Muscle layer of colon (tissue), 2 donors: ENCODE results near the gene RNF150.

Source experiments
- H3K27ac ChIP-seq: one replicate; pipeline ENCODE4 v1.7.0; 2013; ENCODE audit warnings: low read depth, mild to moderate bottlenecking, low read length, moderate library complexity
- H3K27me3 ChIP-seq, 2 donors: one replicate each; pipeline ENCODE4 v1.7.0; 2013; ENCODE audit warnings: low read length in 2 of 2, mild to moderate bottlenecking in 2 of 2; ENCODE audit not compliant: insufficient read depth in 2 of 2, control insufficient read depth in 1 of 2
- H3K36me3 ChIP-seq: one replicate; pipeline ENCODE4 v1.7.0; 2013; ENCODE audit warnings: mild to moderate bottlenecking, low read length; ENCODE audit not compliant: insufficient read depth
- H3K4me1 ChIP-seq: one replicate; pipeline ENCODE4 v1.7.0; 2013; ENCODE audit warnings: mild to moderate bottlenecking, low read length; ENCODE audit not compliant: insufficient read depth
- H3K4me3 ChIP-seq, 2 donors: one replicate each; pipeline ENCODE4 v1.7.0; 2013; ENCODE audit warnings: low read length in 2 of 2, low read depth in 1 of 2, mild to moderate bottlenecking in 1 of 2, moderate library complexity in 1 of 2
- H3K9ac ChIP-seq: one replicate; pipeline ENCODE4 v1.7.0; 2013; ENCODE audit warnings: low read length
- H3K9me3 ChIP-seq: one replicate; pipeline ENCODE4 v1.7.0; 2013; ENCODE audit warnings: mild to moderate bottlenecking, low read length
- donor health status: abdominal sarcoma.
- donor health status: Adenocarcinoma of cecum.

Gene RNF150

DNA sequence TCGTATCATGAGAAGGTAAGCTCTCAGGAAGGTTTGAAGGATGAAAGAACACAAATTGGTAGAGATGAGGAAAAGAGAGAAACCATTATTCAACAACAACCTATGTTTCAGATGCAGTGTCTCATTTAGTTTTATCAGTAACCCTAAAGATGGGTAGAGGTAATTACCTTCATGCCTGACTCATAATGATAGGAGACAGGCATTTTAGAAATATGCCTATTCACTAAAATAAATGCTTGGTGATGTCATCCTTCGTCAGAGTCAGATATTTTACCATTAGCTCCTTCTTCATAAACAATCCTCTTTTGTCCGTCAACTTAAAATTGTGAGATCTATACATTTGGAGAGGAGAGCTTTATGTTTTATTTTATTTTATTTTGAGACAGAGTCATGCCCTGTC lies 21.5 kb upstream of the RNF150 start:
- Histone ChIP-seq H3K9me3 (no peaks in the 10 kb centered on the region), H3K9ac (no peak overlapping the region), H3K27ac (peak overlapping the region; percentile 14), H3K4me1 (peaks cover 6% of the 10 kb centered on the region), H3K4me3 (no peak overlapping the region), H3K36me3 (no peaks in the 10 kb centered on the region), H3K27me3 (no peaks in the 10 kb centered on the region)

DNA sequence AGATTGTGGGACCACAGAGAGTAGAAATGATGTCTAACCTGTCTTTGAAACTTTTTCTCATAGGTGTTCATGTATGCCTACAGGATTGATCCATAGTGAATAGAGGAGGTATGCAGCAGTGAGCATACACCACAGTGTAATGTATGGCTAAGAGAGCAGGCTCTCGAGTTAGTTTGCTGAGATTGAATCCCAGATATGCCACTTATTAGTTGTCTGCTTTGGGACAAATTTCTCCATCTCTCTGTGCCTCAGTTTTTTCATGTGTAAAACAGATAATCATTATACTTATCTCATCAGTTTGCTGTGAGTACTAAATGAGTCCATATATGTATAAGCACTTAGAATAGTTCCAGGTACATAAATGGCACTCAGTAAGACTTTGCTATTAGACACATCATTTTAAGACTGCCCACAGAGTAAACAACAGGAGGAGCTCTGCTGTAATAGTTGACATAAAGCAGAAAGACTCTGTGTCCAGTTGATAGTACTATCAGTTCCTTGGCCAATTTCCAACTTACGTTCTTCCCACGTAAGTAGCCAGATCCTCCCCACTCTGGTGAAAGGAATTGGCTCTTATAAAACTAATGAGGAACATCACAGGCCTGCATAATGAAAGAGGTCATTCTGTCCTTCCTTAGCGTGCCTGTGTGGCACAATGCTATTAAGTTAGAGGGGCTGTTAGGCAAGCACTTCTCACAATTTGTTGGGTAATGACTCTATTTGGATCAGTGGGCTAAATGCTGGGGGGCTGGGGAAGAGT lies 20.7 kb upstream of the RNF150 start:
- Histone ChIP-seq H3K4me1 (peaks cover 6% of the 10 kb centered on the region), H3K9me3 (no peaks in the 10 kb centered on the region), H3K9ac (no peak overlapping the region), H3K27me3 (no peaks in the 10 kb centered on the region), H3K36me3 (no peaks in the 10 kb centered on the region), H3K4me3 (no peak overlapping the region), H3K27ac (peak overlapping the region; percentile 14)

DNA sequence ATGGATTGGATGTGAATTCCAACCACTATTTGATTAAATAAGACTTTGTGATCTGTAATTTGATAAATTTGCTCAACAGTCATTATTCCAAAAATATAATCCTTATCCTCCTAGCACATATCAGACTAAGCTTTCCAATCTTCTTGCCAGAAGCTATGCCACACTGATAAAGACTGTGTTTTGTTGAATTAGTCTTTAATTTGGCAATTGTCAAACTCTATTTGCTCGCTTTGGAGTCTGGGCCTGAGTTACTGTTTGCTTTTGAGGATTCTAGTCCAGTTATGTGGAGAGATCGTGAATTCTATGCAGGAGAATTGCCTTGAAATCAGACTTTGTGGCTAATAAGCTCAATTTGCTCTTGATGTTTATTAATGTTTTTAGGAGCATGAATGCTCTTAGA lies 10.9 kb upstream of the RNF150 start:
- Histone ChIP-seq H3K9ac (no peak overlapping the region), H3K4me1 (no peaks in the 10 kb centered on the region), H3K4me3 (no peak overlapping the region), H3K27ac (no peak overlapping the region), H3K27me3 (no peaks in the 10 kb centered on the region), H3K9me3 (no peaks in the 10 kb centered on the region), H3K36me3 (no peaks in the 10 kb centered on the region)

DNA sequence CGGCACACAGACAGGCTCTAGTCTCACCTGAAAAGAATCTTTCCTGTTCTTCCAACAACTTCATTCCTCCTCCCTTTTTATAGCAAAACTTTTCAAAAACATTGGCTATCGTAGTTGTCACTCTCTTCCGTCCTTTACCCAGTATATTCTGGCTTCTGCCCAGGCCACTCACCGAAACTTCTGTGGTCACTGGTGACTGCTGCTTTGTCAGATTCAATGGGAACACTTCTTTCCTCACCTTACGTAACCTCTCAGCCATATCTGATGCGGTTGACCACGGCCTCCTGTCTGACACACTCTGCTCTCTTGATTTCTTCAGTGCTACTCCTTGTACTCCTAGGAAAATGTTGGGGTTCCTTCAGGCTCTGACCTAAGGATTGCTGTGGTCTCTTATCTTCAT lies 9.2 kb upstream of the RNF150 start:
- no peaks in the 10 kb centered on the region for H3K9me3 ChIP-seq

DNA sequence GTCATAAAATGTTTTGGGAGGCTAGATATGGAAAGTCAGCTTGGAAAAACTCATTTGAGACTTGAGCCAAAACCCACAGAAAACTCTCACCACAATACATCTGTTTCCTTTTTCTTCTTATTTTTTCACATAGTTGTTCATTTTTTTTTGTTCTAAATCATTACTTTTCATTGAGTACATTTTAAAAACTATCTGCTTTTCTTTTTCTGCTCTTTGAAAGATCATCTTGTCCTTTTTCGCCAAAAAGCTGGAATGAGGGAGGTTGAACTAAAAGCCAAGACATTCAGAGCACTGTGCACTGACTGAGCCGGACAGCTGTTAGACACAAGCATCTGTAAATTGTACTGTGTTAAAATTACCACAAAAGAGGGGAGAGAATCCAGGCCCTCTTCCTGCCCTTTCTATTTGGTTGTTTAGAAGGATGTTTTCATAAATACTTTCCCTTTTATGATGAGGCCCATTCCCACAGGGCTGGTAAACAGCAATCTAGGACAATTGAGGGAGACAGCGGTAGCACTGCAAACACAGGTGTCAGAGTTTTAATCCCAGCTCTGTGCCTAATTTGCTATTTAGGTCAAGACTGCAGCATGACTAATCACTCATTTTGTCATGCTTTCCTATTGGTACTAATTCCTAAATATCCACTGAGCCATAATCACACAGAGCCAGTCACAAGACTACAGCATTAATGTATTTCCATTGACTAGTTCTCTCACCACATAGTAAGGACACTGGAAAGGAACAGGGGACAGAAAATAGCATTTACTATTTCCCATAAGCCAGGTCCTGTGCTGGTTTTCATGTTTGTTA lies 7.3 kb upstream of the RNF150 start:
- Histone ChIP-seq H3K9ac (no peak overlapping the region), H3K9me3 (no peaks in the 10 kb centered on the region), H3K4me1 (no peaks in the 10 kb centered on the region), H3K27me3 (no peaks in the 10 kb centered on the region), H3K36me3 (no peaks in the 10 kb centered on the region), H3K4me3 (no peak overlapping the region), H3K27ac (no peak overlapping the region)

More for the DNA sequence above, 9.2 kb upstream of the RNF150 start:
- no peaks in the 10 kb centered on the region for H3K27me3 ChIP-seq
- no peaks in the 10 kb centered on the region for H3K4me1 ChIP-seq
- H3K4me3 ChIP-seq: no peak overlapping the region
- H3K36me3 ChIP-seq: no peaks in the 10 kb centered on the region
- no peak overlapping the region for H3K27ac ChIP-seq
- H3K9ac ChIP-seq: no peak overlapping the region

DNA sequence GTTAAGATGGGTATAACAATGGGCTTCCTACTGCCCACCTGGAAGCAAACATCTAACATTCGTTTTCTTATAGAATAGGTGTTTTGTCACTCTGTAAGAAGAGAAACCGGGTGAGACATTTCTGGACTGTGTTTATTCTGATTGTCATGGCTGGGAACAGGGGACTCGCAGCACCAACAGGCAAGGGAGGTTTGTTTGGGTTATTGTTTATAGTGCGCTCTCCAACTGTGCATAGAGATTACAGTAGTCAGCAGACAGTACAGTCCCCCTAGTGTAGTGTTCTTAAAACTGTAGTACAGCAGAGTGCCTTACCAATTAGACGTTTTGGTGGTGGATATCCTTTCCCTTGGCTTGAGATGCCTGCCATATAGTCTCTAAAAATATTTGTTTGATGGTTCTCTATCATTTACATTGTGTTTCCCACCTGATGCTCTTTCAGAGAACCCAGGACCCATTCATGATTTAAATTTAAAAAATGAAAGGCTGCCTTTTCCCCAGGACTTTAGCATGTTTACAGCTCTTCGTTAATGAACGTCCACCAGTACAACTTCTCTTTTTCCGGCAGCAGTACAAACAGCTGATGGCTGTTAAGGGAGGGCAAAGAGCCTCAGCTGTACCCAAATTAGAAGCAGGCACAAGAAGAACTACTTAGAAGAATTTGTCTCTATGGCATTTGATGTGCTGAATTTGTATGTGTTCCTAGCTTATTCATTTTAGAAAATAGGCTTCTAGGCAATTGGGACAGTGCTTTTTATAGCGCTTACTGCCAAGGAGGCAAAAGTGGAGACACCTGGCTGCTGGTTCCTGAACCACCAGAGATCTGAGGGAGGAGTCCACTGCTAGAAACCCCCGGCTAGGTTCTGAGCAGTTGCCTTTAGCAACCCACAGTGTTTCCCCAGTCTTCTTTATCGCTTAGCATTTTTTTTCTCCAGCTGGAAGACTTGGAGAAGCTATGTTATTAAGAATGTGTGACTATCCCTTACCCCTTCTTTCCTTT lies 1.0 kb upstream of the RNF150 start:
- Histone ChIP-seq H3K4me3 (peak overlapping the region in 1 of 2 donors; percentile 87), H3K27me3 (peaks cover 0 to 4% of the 10 kb centered on the region in 2 donors), H3K4me1 (peaks cover 15% of the 10 kb centered on the region), H3K9me3 (no peaks in the 10 kb centered on the region), H3K9ac (peak overlapping the region; percentile 14), H3K27ac (peak overlapping the region; percentile 90), H3K36me3 (no peaks in the 10 kb centered on the region)

DNA sequence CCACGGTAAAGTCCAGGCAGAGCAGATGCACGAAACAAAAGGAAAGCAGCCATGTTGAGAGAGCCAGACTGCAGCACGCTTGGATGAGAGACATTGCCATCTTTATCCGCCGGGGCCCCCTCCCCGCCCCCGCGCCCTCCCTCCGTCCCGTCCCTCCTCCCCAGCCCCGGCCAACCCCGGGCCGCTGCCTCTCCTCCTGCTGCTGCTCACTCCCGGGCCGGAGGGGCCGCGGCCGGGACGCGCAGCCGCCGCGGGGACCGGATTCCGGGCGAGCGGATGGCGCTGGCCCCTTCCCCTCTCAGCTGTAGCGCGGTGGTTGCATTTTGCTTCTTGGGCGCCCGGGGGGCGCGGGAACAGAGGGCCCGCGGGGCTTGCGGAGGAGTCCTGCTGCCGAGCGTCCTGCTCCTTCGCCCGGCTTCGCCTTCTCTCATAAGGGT lies 542 bp downstream of the RNF150 start:
- Histone ChIP-seq H3K27ac (peak overlapping the region; percentile 90), H3K36me3 (no peaks in the 10 kb centered on the region), H3K9me3 (no peaks in the 10 kb centered on the region), H3K27me3 (peaks cover 0 to 4% of the 10 kb centered on the region in 2 donors), H3K4me1 (peaks cover 30% of the 10 kb centered on the region), H3K9ac (peak overlapping the region; percentile 61), H3K4me3 (peak overlapping the region; percentile 62 to 87)

DNA sequence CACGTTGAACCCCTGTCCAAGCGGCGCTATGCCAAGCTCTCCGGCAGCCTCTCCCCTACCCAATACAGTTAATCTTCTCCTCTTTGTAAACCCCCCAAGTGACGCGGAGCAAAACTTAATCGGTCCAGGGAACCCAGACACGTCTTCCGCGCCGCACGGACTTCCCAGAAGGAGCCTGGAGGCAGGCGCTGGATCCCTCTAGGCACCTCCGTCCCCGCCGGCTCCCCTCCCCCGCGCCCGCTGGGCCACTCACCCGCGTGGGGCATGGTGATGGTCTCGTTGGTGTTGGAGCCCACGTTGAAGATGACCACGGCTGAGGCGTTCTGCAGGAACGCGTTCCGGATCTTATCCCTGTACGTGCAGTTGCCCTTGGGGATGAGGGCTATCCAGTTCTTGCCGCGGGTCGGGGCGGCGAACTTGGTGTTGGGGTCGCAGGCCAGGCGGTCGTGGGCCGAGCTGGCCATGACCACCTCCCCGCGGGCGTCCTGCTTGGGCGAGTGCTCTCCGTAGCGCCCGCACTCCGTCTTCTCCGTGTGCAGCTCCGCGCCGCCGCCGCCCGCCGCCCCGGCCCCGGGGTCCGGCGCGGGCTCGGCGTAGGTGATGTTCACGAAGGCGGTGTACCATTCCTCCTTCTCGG lies 1.1 kb downstream of the RNF150 start:
- Histone ChIP-seq H3K4me1 (peaks cover 30% of the 10 kb centered on the region), H3K27ac (peak overlapping the region; percentile 90), H3K36me3 (no peaks in the 10 kb centered on the region), H3K9ac (peak overlapping the region; percentile 61), H3K4me3 (peak overlapping the region; percentile 62 to 87), H3K9me3 (no peaks in the 10 kb centered on the region), H3K27me3 (peaks cover 0 to 4% of the 10 kb centered on the region in 2 donors)

DNA sequence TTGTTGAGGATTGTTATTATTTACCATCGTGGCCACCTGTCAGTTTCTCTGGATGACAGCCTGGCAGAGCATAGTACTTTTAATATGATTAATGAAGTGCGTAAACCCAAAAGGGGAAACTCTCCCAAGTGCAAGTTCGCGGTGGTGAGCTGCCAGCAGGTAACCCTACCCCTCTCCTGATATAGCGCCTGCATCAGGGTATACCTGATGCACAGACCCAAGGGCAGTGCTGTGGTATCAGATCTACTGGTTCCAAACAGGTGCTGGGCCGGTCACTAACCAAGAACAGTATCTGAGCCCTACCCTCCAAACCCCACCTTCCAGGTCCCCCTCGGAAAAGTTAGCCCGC lies 1.6 kb downstream of the RNF150 start:
- peak overlapping the region; percentile 62 to 87 for H3K4me3 ChIP-seq
- peaks cover 0 to 4% of the 10 kb centered on the region in 2 donors for H3K27me3 ChIP-seq
- peaks cover 30% of the 10 kb centered on the region for H3K4me1 ChIP-seq
- H3K27ac ChIP-seq: peak overlapping the region; percentile 90
- no peaks in the 10 kb centered on the region for H3K9me3 ChIP-seq
- no peaks in the 10 kb centered on the region for H3K36me3 ChIP-seq
- peak overlapping the region; percentile 61 for H3K9ac ChIP-seq

DNA sequence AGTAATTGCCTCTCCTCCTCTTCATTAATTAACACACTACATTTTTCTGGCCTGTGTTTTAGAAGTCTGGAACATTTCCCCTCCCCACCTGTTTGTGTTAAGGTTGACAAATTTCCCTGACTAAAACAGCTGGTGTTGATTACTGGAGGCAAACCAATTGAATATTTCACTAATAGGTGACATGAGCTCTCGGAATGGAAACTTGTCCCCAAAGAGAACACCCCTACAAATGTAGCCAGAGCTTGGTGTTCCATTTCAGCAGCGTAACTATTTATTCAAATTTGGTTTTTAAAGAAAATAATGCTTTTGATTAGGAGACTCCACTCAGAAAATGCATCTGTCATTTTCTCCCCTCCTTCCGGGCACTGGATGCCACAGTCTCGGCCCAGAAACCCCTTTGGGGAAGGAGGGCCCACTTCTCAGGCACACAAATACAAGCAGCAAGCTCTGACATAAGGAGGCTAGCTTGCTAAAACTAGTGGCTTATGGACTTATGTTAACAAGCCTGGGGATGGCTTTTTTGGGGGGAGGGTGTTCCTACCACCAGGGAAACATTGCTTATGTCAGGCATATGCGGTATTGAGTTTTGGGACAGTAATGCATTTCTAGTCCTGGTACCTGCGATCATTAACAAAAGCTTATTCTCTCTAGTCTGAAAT lies 2.2 kb downstream of the RNF150 start:
- Histone ChIP-seq H3K36me3 (no peaks in the 10 kb centered on the region), H3K4me1 (peaks cover 30% of the 10 kb centered on the region), H3K9me3 (no peaks in the 10 kb centered on the region), H3K9ac (peak overlapping the region; percentile 61), H3K4me3 (peak overlapping the region; percentile 62 to 87), H3K27ac (peak overlapping the region; percentile 90), H3K27me3 (peaks cover 0 to 4% of the 10 kb centered on the region in 2 donors)
